Fibroblast of lung (primary cell): ENCODE data around the gene ZDHHC16.
"Not testable (repeated sequence)": the region's sequence is repeated elsewhere in the genome, so short reads cannot be mapped to it uniquely, and the experiment has no call there.

Experiments used
- CTCF ChIP-seq, 2 donors: IDR thresholded peaks in 1 of 2; conservative IDR thresholded peaks in 1 of 2; 1 replicate in 1 of 2; 2 replicates in 1 of 2; pipeline ENCODE4 v1.5.1; 2011 to 2012; ENCODE audit warnings: low read length in 2 of 2, control low read depth in 1 of 2, inconsistent platforms in 1 of 2, low read depth in 1 of 2, mild to moderate bottlenecking in 1 of 2
- EZH2 ChIP-seq: IDR thresholded peaks from 2 replicates; pipeline ENCODE4 v1.5.1; 2012; ENCODE audit warnings: low read length, control low read depth, mild to moderate bottlenecking; ENCODE audit errors: missing control alignments

DNA sequence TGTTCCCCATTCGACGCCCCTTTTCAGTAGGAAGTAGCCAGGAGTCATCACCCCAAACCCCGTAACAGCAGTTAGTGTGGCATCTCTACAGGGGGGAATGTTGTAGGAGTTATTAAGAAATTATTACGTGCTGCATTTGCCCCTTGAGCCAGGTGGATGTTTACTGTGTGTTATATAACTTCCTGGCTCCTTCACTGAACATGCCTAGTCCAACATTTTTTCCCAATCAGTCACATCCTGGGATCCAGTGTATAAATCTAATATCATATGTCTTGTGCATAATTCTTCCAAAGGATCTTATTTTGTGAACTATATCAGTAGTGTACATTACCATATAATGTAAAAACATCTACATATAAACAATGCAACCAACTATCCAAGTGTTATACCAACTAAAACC is 33.4 kb downstream of the ZDHHC16 start:
- not testable (repeated sequence) for TF ChIP-seq CTCF (conservative IDR thresholded peaks at IDR 0.05 in 1 of 2, IDR thresholded peaks at IDR 0.05 in 1 of 2; ENCODE audit: low read depth in 1 of 2, low read length in 2 of 2); EZH2
